HepG2 (cell line): ENCODE data around the gene CDC26. TPM values are rescaled to one million over a fixed set of nuclear protein-coding genes. Genes with fewer than 3 reads are reported as not detected.
A peak's percentile ranks its signal among the peaks of the same experiment; 100 is the strongest.

Experiments
- ATAC-seq: fragments of 200-7000 bp; cut with Tn5 transposase; 3 replicates; pipeline ENCODE4 v1.9.1; 2020; ENCODE audit warnings: mild to moderate bottlenecking, moderate library complexity
- BruUV-seq: library from RNA; stranded (reverse); fragments of 400-500 nt; replicated peaks from 2 replicates; lab custom pipeline; 2021; lab: Mats Ljungman, UMichigan
- CTCF ChIA-PET: fragments of 300-600 bp; formaldehyde crosslinking; extraction: SDS; loops from one replicate; lab custom pipeline; 2021; ENCODE audit warnings: low total read pairs, inconsistent platforms, low intra/inter-chr PET ratio; lab: Yijun Ruan, JAX
- POLR2A ChIA-PET: fragments of 350-600 bp; sonication (Branson Sonifier 250); formaldehyde crosslinking; loops from one replicate; lab custom pipeline; 2020; ENCODE audit warnings: antibody characterized with exemption, inconsistent platforms; lab: Yijun Ruan, JAX
- DNase-seq: peaks from one replicate; pipeline ENCODE4 v3.0.0-alpha.2; 2015; ENCODE audit warnings: low spot score
- FAIRE-seq: peaks from 3 replicates; lab custom pipeline; 2011; peaks lifted over from hg19 to GRCh38; lab: Jason Lieb, UNC
- H2AFZ ChIP-seq: one replicate; pipeline ENCODE4 v1.6.1; 2011; ENCODE audit warnings: low read length, inconsistent platforms
- H3K27ac ChIP-seq: fragments of 300-600 bp; 3 replicates; pipeline ENCODE4 v1.8.0; 2011; ENCODE audit warnings: mixed run types, mild to moderate bottlenecking, mixed read lengths, low read length, inconsistent platforms; ENCODE audit not compliant: insufficient read depth; ENCODE audit errors: extremely low read length
- H3K27me3 ChIP-seq, 2 experiments: fragments of 200-600 bp in 1 of 2; 2 replicates in 1 of 2; 3 replicates in 1 of 2; pipeline versions ENCODE4 v1.6.0 to v1.8.0; 2011; ENCODE audit warnings: low read length in 2 of 2, mild to moderate bottlenecking in 2 of 2, moderate library complexity in 2 of 2, inconsistent platforms in 1 of 2; ENCODE audit not compliant: insufficient read depth in 2 of 2, control insufficient read depth in 1 of 2
- H3K36me3 ChIP-seq, 2 experiments: fragments of 200-600 bp in 1 of 2; replicated peaks in 1 of 2; 2 replicates in 1 of 2; 3 replicates in 1 of 2; pipeline versions ENCODE4 v1.5.1 to v1.8.0; 2011; ENCODE audit warnings: low read length in 2 of 2, inconsistent platforms in 1 of 2; ENCODE audit not compliant: insufficient read depth in 2 of 2, control insufficient read depth in 1 of 2
- H3K4me1 ChIP-seq: 2 replicates; pipeline ENCODE4 v1.5.1; 2012; ENCODE audit warnings: low read length, inconsistent platforms; ENCODE audit not compliant: insufficient read depth
- H3K4me2 ChIP-seq: 2 replicates; pipeline ENCODE4 v1.6.0; 2011; ENCODE audit warnings: low read depth, low read length, inconsistent platforms
- H3K4me3 ChIP-seq, 3 experiments: fragments of 200-600 bp in 1 of 3; sonication (generic), shearing (Covaris generic) in 1 of 3; replicated peaks in 1 of 3; 2 replicates each; pipeline ENCODE4 v1.5.1; 2011 to 2016; ENCODE audit warnings: low read length in 3 of 3, inconsistent platforms in 2 of 3, low read depth in 2 of 3, mild to moderate bottlenecking in 2 of 3, control low read depth in 1 of 3, mixed read lengths in 1 of 3; ENCODE audit not compliant: insufficient read depth in 1 of 3
- H3K79me2 ChIP-seq: one replicate; pipeline ENCODE4 v1.6.1; 2011; ENCODE audit warnings: low read length, inconsistent platforms; ENCODE audit not compliant: insufficient read depth
- H3K9ac ChIP-seq: 2 replicates; pipeline ENCODE4 v1.6.0; 2011; ENCODE audit warnings: mild to moderate bottlenecking, low read depth, low read length, inconsistent platforms; ENCODE audit not compliant: insufficient read depth
- H3K9me3 ChIP-seq: 2 replicates; pipeline ENCODE4 v1.5.1; 2012; ENCODE audit warnings: mild to moderate bottlenecking, low read length
- H4K20me1 ChIP-seq: 2 replicates; pipeline ENCODE4 v1.6.0; 2011; ENCODE audit warnings: inconsistent platforms, mild to moderate bottlenecking, low read length, moderate library complexity; ENCODE audit not compliant: insufficient read depth
- CEBPG ChIP-seq: IDR thresholded peaks from 2 replicates; pipeline ENCODE4 v1.6.1; 2016
- EP300 ChIP-seq, 3 experiments: sonication (generic) in 1 of 3; formaldehyde crosslinking in 1 of 3; IDR thresholded peaks; 2 replicates each; pipeline versions ENCODE4 v1.5.1 to v1.6.1; 2011 to 2020; ENCODE audit warnings: low read depth in 2 of 3, low read length in 2 of 3, borderline replicate concordance in 1 of 3, improper control_type of control experiment in 1 of 3, mild to moderate bottlenecking in 1 of 3, missing genetic modification reagents in 1 of 3, moderate library complexity in 1 of 3
- GATAD2A ChIP-seq: IDR thresholded peaks from 2 replicates; pipeline ENCODE4 v1.6.1; 2016
- KLF16 ChIP-seq, 2 experiments: sonication (generic) in 1 of 2; formaldehyde crosslinking in 1 of 2; IDR thresholded peaks; 2 replicates each; pipeline versions ENCODE4 v1.6.1 to v1.8.0; 2016 to 2023; ENCODE audit warnings: missing genetic modification reagents in 2 of 2, missing compliant biosample characterization in 1 of 2
- MED1 ChIP-seq: sonication (generic); formaldehyde crosslinking; IDR thresholded peaks from 2 replicates; pipeline ENCODE4 v1.4.0; 2020; ENCODE audit warnings: missing genetic modification reagents
- NCOA5 ChIP-seq: sonication (generic); formaldehyde crosslinking; IDR thresholded peaks from 2 replicates; pipeline ENCODE4 v1.4.0; 2020; ENCODE audit warnings: missing genetic modification reagents
- SAP130 ChIP-seq: IDR thresholded peaks from 2 replicates; pipeline ENCODE4 v1.6.1; 2016; ENCODE audit warnings: low read depth
- SOX13 ChIP-seq, 3 experiments: fragments of 450-650 bp in 1 of 3; sonication (generic) in 1 of 3; formaldehyde crosslinking in 1 of 3; IDR thresholded peaks in 2 of 3; conservative IDR thresholded peaks in 1 of 3; 2 replicates each; pipeline versions ENCODE4 v1.5.0 to v1.6.1; 2016 to 2020; ENCODE audit warnings: antibody characterized with exemption in 1 of 3, mild to moderate bottlenecking in 1 of 3, missing compliant biosample characterization in 1 of 3, missing genetic modification reagents in 1 of 3, moderate library complexity in 1 of 3
- ZNF766 ChIP-seq: sonication (generic); formaldehyde crosslinking; IDR thresholded peaks from 2 replicates; pipeline ENCODE4 v1.5.0; 2020; ENCODE audit warnings: missing genetic modification reagents, borderline replicate concordance
- WGBS: methylation state at CpG from one replicate; pipeline ENCODE4 v1.1.6; 2017; ENCODE audit warnings: low lambda C conversion rate; 5-methylcytosine and 5-hydroxymethylcytosine counted together
- in situ Hi-C: cut with HindIII; loops from 2 replicates; pipeline ENCODE4 v1.10.0; 2017; ENCODE audit warnings: low pct_unique_long_range_greater_than_20kb; ENCODE audit not compliant: extremely low pct_ligation_motif_present
- intact Hi-C: fragments of 100-400 bp; cut with micrococcal nuclease; formaldehyde crosslinking; loops from one replicate; pipeline ENCODE4 v1.10.0; 2022; ENCODE audit not compliant: unreplicated experiment
- polyA plus RNA-seq, 8 experiments: library from polyadenylated mRNA; depleted of rRNA in 3 of 8; stranded (reverse) in 7 of 8; unstranded in 1 of 8; fragments of >200 nt; fragmentation: Illumina TruSeq in 4 of 8; extraction: Trizol in 4 of 8; gene quantifications; 2 replicates each; pipeline versions ENCODE4 v1.2.1 to v1.2.3, GENCODE V29; 2011 to 2016; ENCODE audit warnings: low read depth in 4 of 8, missing spikeins in 1 of 8, mixed read lengths in 1 of 8; ENCODE audit not compliant: insufficient read depth in 1 of 8
- total RNA-seq, 5 experiments: library from RNA; depleted of rRNA; stranded (reverse); fragments of >200 nt; fragmentation: Illumina TruSeq; extraction: Trizol; gene quantifications; 2 replicates each; pipeline ENCODE4 v1.2.3, GENCODE V29; 2016; ENCODE audit warnings: low read depth in 1 of 5
- TF ChIP-seq, protein P1 (sequence below): sonication (generic); formaldehyde crosslinking; IDR thresholded peaks from 2 replicates; pipeline ENCODE4 v1.4.0; 2020; ENCODE audit warnings: missing genetic modification reagents
- TF ChIP-seq, protein P2 (sequence below): sonication (generic); formaldehyde crosslinking; IDR thresholded peaks from 2 replicates; pipeline ENCODE4 v1.4.0; 2020; ENCODE audit warnings: missing genetic modification reagents, mild to moderate bottlenecking, borderline replicate concordance
- TF ChIP-seq, protein P3 (sequence below): sonication (generic); formaldehyde crosslinking; IDR thresholded peaks from 2 replicates; pipeline ENCODE4 v1.4.0; 2020; ENCODE audit warnings: missing genetic modification reagents
- TF ChIP-seq, protein P4 (sequence below): IDR thresholded peaks from 2 replicates; pipeline ENCODE4 v1.4.0; 2020; ENCODE audit warnings: mild to moderate bottlenecking, missing genetic modification reagents

CDC26 gene
- total and polyA plus RNA-seq, 2 of the 13 experiments (the other 11 are each of a cell fraction or from before 2014, with no cell fraction given) = 26.6 to 57.9 TPM

DNA sequence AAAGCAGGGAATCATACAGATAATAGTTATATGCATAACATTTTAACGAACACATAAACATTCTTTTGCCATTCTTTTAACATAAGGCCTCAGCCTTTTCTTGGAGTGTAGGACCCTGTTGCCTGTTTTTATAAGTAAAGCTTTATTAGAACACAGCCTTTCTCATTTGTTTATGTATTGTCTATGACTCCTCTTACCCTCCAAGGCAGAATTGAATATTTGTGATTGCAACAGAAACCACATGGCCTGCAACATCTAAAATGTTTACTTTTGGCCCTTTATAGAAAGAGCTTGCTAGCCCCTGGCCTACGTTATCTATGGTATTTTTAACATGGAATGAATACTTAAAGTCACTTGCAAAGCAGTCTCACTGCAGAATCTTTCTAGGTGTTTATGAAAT lies 51.4 kb downstream of the CDC26 start:
- FAIRE-seq (no peak), ATAC-seq (no peak), DNase-seq (peak; percentile 27)
- Histone ChIP-seq H3K4me2 (peak overlapping the region; percentile 80), H3K4me1 (peaks cover 73% of the 10 kb centered on the region), H3K4me3 (peak overlapping the region in 2 of 3 experiments; percentile 66 to 91; a peak in 3 of 6 replicates), H3K27me3 (peaks cover 0 to 3% of the 10 kb centered on the region in 2 experiments; a peak in 1 of 5 replicates), H2AFZ (no peak overlapping the region), H3K9me3 (no peaks in the 10 kb centered on the region), H3K79me2 (peaks cover 83% of the 10 kb centered on the region), H3K27ac (peak overlapping the region; percentile 86), H3K9ac (peak overlapping the region; percentile 97; the same call in 1 of the 2 replicates), H4K20me1 (no peaks in the 10 kb centered on the region; the same call in 1 of the 2 replicates), H3K36me3 (no peaks in the 10 kb centered on the region; a peak in 1 of 5 replicates)
- ChIA-PET CTCF (no interaction called here), POLR2A (no interaction called here)
- no TSS peak for BruUV-seq
- 58% methylated on average over 2 of the region's 2 CpGs for WGBS
- in situ Hi-C loops (no loop called here), intact Hi-C loops (loop anchor here (5.0 kb wide), 3 partner anchors 38 to 87 kb away; partner anchors contain the start of gene SLC31A2)
- TF ChIP-seq, protein P1, sequence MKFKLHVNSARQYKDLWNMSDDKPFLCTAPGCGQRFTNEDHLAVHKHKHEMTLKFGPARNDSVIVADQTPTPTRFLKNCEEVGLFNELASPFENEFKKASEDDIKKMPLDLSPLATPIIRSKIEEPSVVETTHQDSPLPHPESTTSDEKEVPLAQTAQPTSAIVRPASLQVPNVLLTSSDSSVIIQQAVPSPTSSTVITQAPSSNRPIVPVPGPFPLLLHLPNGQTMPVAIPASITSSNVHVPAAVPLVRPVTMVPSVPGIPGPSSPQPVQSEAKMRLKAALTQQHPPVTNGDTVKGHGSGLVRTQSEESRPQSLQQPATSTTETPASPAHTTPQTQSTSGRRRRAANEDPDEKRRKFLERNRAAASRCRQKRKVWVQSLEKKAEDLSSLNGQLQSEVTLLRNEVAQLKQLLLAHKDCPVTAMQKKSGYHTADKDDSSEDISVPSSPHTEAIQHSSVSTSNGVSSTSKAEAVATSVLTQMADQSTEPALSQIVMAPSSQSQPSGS (CRISPR knock-in tag) = no peak
- TF ChIP-seq SOX13 (IDR thresholded peaks at IDR 0.05) = no peak
- TF ChIP-seq SOX13 (CRISPR knock-in tag; conservative IDR thresholded peaks at IDR 0.05 in 1 of 2, IDR thresholded peaks at IDR 0.05 in 1 of 2) = peak in 1 of 2 experiments; percentile 27; a peak in 1 of 4 replicates
- peak in 1 of 2 experiments; percentile 25; a peak in 1 of 4 replicates for TF ChIP-seq KLF16 (CRISPR knock-in tag; IDR thresholded peaks at IDR 0.05)
- TF ChIP-seq GATAD2A (CRISPR knock-in tag) = peak; percentile 34; the same call in 1 of the 2 replicates
- peak; percentile 58 for TF ChIP-seq CEBPG (CRISPR knock-in tag)
- peak; percentile 55; the same call in 1 of the 2 replicates for TF ChIP-seq SAP130 (CRISPR knock-in tag)
- TF ChIP-seq, protein P2, sequence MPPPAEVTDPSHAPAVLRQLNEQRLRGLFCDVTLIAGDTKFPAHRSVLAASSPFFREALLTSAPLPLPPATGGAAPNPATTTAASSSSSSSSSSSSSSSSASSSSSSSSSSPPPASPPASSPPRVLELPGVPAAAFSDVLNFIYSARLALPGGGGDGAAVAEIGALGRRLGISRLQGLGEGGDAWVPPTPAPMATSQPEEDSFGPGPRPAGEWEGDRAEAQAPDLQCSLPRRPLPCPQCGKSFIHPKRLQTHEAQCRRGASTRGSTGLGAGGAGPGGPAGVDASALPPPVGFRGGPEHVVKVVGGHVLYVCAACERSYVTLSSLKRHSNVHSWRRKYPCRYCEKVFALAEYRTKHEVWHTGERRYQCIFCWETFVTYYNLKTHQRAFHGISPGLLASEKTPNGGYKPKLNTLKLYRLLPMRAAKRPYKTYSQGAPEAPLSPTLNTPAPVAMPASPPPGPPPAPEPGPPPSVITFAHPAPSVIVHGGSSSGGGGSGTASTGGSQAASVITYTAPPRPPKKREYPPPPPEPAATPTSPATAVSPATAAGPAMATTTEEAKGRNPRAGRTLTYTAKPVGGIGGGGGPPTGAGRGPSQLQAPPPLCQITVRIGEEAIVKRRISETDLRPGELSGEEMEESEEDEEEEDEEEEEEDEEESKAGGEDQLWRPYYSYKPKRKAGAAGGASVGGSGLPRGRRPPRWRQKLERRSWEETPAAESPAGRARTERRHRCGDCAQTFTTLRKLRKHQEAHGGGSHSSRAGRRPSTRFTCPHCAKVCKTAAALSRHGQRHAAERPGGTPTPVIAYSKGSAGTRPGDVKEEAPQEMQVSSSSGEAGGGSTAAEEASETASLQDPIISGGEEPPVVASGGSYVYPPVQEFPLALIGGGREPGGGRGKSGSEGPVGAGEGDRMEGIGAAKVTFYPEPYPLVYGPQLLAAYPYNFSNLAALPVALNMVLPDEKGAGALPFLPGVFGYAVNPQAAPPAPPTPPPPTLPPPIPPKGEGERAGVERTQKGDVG = no peak
- no peak for TF ChIP-seq ZNF766 (CRISPR knock-in tag)
- TF ChIP-seq MED1 (CRISPR knock-in tag) = 0 out of 2 replicates have a peak, but pooled peaks have one; percentile 9
- TF ChIP-seq EP300 (IDR thresholded peaks at IDR 0.05; ENCODE audit: low read depth in 2 of 2, low read length in 2 of 2) = no peak
- no peak for TF ChIP-seq EP300 (CRISPR knock-in tag; IDR thresholded peaks at IDR 0.05; ENCODE audit: borderline replicate concordance)
- TF ChIP-seq, protein P3, sequence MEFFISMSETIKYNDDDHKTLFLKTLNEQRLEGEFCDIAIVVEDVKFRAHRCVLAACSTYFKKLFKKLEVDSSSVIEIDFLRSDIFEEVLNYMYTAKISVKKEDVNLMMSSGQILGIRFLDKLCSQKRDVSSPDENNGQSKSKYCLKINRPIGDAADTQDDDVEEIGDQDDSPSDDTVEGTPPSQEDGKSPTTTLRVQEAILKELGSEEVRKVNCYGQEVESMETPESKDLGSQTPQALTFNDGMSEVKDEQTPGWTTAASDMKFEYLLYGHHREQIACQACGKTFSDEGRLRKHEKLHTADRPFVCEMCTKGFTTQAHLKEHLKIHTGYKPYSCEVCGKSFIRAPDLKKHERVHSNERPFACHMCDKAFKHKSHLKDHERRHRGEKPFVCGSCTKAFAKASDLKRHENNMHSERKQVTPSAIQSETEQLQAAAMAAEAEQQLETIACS (CRISPR knock-in tag) = no peak
- TF ChIP-seq, protein P4, sequence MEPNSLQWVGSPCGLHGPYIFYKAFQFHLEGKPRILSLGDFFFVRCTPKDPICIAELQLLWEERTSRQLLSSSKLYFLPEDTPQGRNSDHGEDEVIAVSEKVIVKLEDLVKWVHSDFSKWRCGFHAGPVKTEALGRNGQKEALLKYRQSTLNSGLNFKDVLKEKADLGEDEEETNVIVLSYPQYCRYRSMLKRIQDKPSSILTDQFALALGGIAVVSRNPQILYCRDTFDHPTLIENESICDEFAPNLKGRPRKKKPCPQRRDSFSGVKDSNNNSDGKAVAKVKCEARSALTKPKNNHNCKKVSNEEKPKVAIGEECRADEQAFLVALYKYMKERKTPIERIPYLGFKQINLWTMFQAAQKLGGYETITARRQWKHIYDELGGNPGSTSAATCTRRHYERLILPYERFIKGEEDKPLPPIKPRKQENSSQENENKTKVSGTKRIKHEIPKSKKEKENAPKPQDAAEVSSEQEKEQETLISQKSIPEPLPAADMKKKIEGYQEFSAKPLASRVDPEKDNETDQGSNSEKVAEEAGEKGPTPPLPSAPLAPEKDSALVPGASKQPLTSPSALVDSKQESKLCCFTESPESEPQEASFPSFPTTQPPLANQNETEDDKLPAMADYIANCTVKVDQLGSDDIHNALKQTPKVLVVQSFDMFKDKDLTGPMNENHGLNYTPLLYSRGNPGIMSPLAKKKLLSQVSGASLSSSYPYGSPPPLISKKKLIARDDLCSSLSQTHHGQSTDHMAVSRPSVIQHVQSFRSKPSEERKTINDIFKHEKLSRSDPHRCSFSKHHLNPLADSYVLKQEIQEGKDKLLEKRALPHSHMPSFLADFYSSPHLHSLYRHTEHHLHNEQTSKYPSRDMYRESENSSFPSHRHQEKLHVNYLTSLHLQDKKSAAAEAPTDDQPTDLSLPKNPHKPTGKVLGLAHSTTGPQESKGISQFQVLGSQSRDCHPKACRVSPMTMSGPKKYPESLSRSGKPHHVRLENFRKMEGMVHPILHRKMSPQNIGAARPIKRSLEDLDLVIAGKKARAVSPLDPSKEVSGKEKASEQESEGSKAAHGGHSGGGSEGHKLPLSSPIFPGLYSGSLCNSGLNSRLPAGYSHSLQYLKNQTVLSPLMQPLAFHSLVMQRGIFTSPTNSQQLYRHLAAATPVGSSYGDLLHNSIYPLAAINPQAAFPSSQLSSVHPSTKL = peak; percentile 11; the same call in 1 of the 2 replicates
- no peak for TF ChIP-seq NCOA5
